GM18526 (cell line): ENCODE data around the gene ITGB5.

Experiments used
- POLR2A ChIP-seq: IDR thresholded peaks from 3 replicates; pipeline ENCODE4 v1.6.1; 2011; ENCODE audit not compliant: insufficient read length; ENCODE audit errors: extremely low read depth

The ITGB5 gene

GRCh38 chr3:124785973-124786372, 101.2 kb downstream of the ITGB5 start:
- no peak for TF ChIP-seq POLR2A

- TF ChIP-seq POLR2A = no peak
Measured at GRCh38 chr3:124784686-124785382, 102.3 kb downstream of the ITGB5 start.

GRCh38 chr3:124783696-124784095, 103.5 kb downstream of the ITGB5 start:
- no peak for TF ChIP-seq POLR2A

GRCh38 chr3:124781476-124782376, 105.4 kb downstream of the ITGB5 start:
- no peak for TF ChIP-seq POLR2A

- TF ChIP-seq POLR2A = no peak
Measured at GRCh38 chr3:124780761-124781475, 106.2 kb downstream of the ITGB5 start.

GRCh38 chr3:124780356-124780755, 106.8 kb downstream of the ITGB5 start:
- no peak for TF ChIP-seq POLR2A

GRCh38 chr3:124779751-124780191, 107.4 kb downstream of the ITGB5 start:
- TF ChIP-seq POLR2A = no peak

- no peak for TF ChIP-seq POLR2A
Measured at GRCh38 chr3:124779116-124779515, 108.0 kb downstream of the ITGB5 start.

- TF ChIP-seq POLR2A = no peak
Measured at GRCh38 chr3:124777762-124778470, 109.2 kb downstream of the ITGB5 start.

GRCh38 chr3:124776856-124777255, 110.3 kb downstream of the ITGB5 start:
- TF ChIP-seq POLR2A = no peak

GRCh38 chr3:124775877-124776276, 111.3 kb downstream of the ITGB5 start:
- TF ChIP-seq POLR2A = no peak

GRCh38 chr3:124774841-124775402, 112.2 kb downstream of the ITGB5 start:
- TF ChIP-seq POLR2A = no peak

GRCh38 chr3:124774327-124774718, 112.8 kb downstream of the ITGB5 start:
- no peak for TF ChIP-seq POLR2A
